SH-SY5Y (cell line): ENCODE results near the gene CACNA1A.

Experiments
- GATA2 ChIP-seq: IDR thresholded peaks from 2 replicates; pipeline ENCODE4 v1.6.1; 2011; ENCODE audit warnings: mild to moderate bottlenecking, low read depth, low read length
- GATA3 ChIP-seq: IDR thresholded peaks from 2 replicates; pipeline ENCODE4 v1.6.1; 2011; ENCODE audit warnings: low read depth, mild to moderate bottlenecking, low read length, moderate library complexity

DNA sequence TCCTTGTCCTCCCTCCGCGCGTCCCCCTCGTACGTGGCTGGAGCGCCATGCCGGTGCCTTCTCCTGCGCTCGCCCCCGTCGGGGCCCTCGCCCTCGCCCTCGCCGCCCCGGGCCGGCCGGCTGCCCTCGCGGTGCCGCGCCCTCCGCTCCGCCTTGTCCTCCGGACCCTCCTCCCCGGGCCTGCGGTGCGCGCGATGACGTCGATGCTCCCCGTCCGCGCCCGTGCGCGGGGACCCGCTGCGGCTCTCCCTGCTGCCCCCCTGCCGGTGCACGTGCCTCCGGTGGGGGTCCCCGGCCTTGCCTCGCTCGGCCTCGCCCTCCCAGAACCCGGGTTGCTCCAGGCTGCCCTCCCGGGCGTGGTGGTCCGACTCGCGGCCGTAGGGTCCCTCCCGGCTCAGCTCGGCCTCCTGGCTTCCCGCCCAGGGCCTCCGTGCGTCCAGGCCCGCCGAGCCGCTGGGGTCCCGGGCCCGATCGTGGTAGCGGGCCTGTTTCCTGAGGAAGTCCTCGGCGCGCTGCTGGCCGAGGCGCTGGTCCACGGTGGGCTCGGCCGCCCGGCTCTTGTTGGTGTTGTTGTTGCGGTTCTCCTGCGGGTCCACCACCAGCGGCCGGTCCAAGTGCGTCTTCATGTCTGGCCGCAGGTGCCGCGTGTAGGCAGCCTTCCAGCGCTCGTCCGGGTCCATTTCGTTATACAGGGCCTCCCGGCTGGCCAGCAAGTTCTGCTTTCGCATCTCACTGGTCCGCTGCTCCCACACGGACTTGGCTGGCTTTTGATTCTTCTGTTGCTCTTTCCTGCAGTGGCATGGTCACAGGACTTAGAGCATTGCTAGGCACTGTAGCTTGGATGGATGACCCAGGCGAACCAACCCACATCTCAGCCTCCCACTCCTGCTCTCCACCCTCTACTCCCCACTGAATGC, 207.5 kb downstream of the CACNA1A start:
- TF ChIP-seq GATA2 (no peak), GATA3 (no peak)
